TTC549 (cell line): ENCODE data around the gene DNAI2.

Experiments
- FAIRE-seq: peaks from 2 replicates; lab custom pipeline; 2012; peaks lifted over from hg19 to GRCh38; lab: Jason Lieb, UNC

DNAI2 gene

GRCh38 chr17:74307984-74308773 is 34.1 kb downstream of the DNAI2 start:
- no peak for FAIRE-seq

GRCh38 chr17:74309902-74310301 is 35.9 kb downstream of the DNAI2 start:
- FAIRE-seq, result no peak

- FAIRE-seq, result no peak
These were observed 40.8 kb downstream of the DNAI2 start for GRCh38 chr17:74314877-74315276.

GRCh38 chr17:74316220-74316619 is 42.2 kb downstream of the DNAI2 start:
- FAIRE-seq, result no peak

GRCh38 chr17:74317071-74317470 is 43.0 kb downstream of the DNAI2 start:
- FAIRE-seq, result no peak

GRCh38 chr17:74318391-74318790 is 44.4 kb downstream of the DNAI2 start:
- FAIRE-seq, result no peak

GRCh38 chr17:74324521-74324920 is 50.5 kb downstream of the DNAI2 start:
- FAIRE-seq, result no peak

- no peak for FAIRE-seq
These were observed 51.3 kb downstream of the DNAI2 start for GRCh38 chr17:74325376-74325742.

- no peak for FAIRE-seq
These were observed 51.8 kb downstream of the DNAI2 start, which contains the start of gene KIF19 for GRCh38 chr17:74325743-74326379. TSS of gene KIF19 (plus strand) at chr17:74326226. CDS start at chr17:74326350, 124 bp downstream.

GRCh38 chr17:74326506-74326905 is 52.5 kb downstream of the DNAI2 start:
- FAIRE-seq, result no peak

- no peak for FAIRE-seq
These were observed 54.5 kb downstream of the DNAI2 start for GRCh38 chr17:74328487-74328886.

GRCh38 chr17:74329378-74329777 is 55.3 kb downstream of the DNAI2 start:
- FAIRE-seq, result no peak

- no peak for FAIRE-seq
These were observed 56.4 kb downstream of the DNAI2 start for GRCh38 chr17:74330446-74330845.

GRCh38 chr17:74332017-74332650 is 58.1 kb downstream of the DNAI2 start:
- no peak for FAIRE-seq

GRCh38 chr17:74332763-74333283 is 58.8 kb downstream of the DNAI2 start:
- no peak for FAIRE-seq

GRCh38 chr17:74334393-74335039 is 60.5 kb downstream of the DNAI2 start:
- no peak for FAIRE-seq

GRCh38 chr17:74335529-74336062 is 61.6 kb downstream of the DNAI2 start:
- no peak for FAIRE-seq

- FAIRE-seq, result no peak
These were observed 62.3 kb downstream of the DNAI2 start for GRCh38 chr17:74336307-74336706.

GRCh38 chr17:74337834-74338500 is 63.9 kb downstream of the DNAI2 start:
- no peak for FAIRE-seq

GRCh38 chr17:74339537-74340195 is 65.6 kb downstream of the DNAI2 start:
- no peak for FAIRE-seq

GRCh38 chr17:74340470-74341023 is 66.5 kb downstream of the DNAI2 start:
- FAIRE-seq, result no peak
